Measurements from ENCODE around the gene OR2F1. TPM values are rescaled to one million over a fixed set of nuclear protein-coding genes. Genes with fewer than 3 reads are reported as not detected.

OR2F1 gene
- total and polyA plus RNA-seq, 12 donors, result 0.06 TPM; not detected in 11

GRCh38 chr7:143978585-143978984 lies 23.9 kb downstream of the OR2F1 start:
- TF ChIP-seq CTCF (IDR thresholded peaks at IDR 0.05) (no peak), POLR2A (IDR thresholded peaks at IDR 0.05) (no peak)
- 82 to 91% (median 87%) methylated on average over 2 of the region's 2 CpGs for WGBS, 4 donors
- no peaks in the 10 kb centered on the region for H3K4me1 ChIP-seq (replicated peaks in 1 of 2)
- no peak overlapping the region for H3K27ac ChIP-seq
- no peak for DNase-seq
- H3K36me3 ChIP-seq (replicated peaks in 1 of 2), result no peaks in the 10 kb centered on the region
- H3K27me3 ChIP-seq, result no peaks in the 10 kb centered on the region
- intact Hi-C loops (cut with DNase I), result no loop called here
- H3K4me3 ChIP-seq, result no peak overlapping the region
- H3K9me3 ChIP-seq (replicated peaks in 1 of 3), result no peaks in the 10 kb centered on the region

- no peak for TF ChIP-seq POLR2A (IDR thresholded peaks at IDR 0.05)
- no peak for TF ChIP-seq CTCF (IDR thresholded peaks at IDR 0.05)
- WGBS, 4 donors, result 76 to 100% (median 80%) methylated on average over 1 of the region's 1 CpG
- no peaks in the 10 kb centered on the region for H3K27me3 ChIP-seq
- no peaks in the 10 kb centered on the region for H3K36me3 ChIP-seq (replicated peaks in 1 of 2)
- no peak overlapping the region for H3K27ac ChIP-seq
- DNase-seq, result no peak
- no peak overlapping the region for H3K4me3 ChIP-seq
- H3K4me1 ChIP-seq (replicated peaks in 1 of 2), result no peaks in the 10 kb centered on the region
- intact Hi-C loops (cut with DNase I), result no loop called here
- no peaks in the 10 kb centered on the region for H3K9me3 ChIP-seq (replicated peaks in 1 of 3)
Observed at GRCh38 chr7:143979359-143979758, 24.7 kb downstream of the OR2F1 start.

- intact Hi-C loops (cut with DNase I), result no loop called here
- no peak for TF ChIP-seq POLR2A (IDR thresholded peaks at IDR 0.05)
- no peak for TF ChIP-seq CTCF (IDR thresholded peaks at IDR 0.05)
Observed at GRCh38 chr7:143979998-143980397, 25.4 kb downstream of the OR2F1 start.

GRCh38 chr7:143980746-143981510 lies 26.3 kb downstream of the OR2F1 start:
- H3K4me1 ChIP-seq (replicated peaks in 1 of 2), result no peaks in the 10 kb centered on the region
- H3K27me3 ChIP-seq, result no peaks in the 10 kb centered on the region
- TF ChIP-seq CTCF (IDR thresholded peaks at IDR 0.05) (no peak), POLR2A (IDR thresholded peaks at IDR 0.05) (no peak)
- intact Hi-C loops (cut with DNase I), result no loop called here
- H3K27ac ChIP-seq, result no peak overlapping the region
- no peak overlapping the region for H3K4me3 ChIP-seq
- no peak for DNase-seq
- 94 to 97% (median 96%) methylated on average over 10 of the region's 10 CpGs for WGBS, 4 donors
- no peaks in the 10 kb centered on the region for H3K36me3 ChIP-seq (replicated peaks in 1 of 2)
- no peaks in the 10 kb centered on the region for H3K9me3 ChIP-seq (replicated peaks in 1 of 3)

More at GRCh38 chr7:143979998-143980397, 25.4 kb downstream of the OR2F1 start:
- no peak for DNase-seq
- Histone ChIP-seq H3K9me3 (replicated peaks in 1 of 3) (no peaks in the 10 kb centered on the region), H3K4me3 (no peak overlapping the region), H3K27me3 (no peaks in the 10 kb centered on the region), H3K36me3 (replicated peaks in 1 of 2) (no peaks in the 10 kb centered on the region), H3K4me1 (replicated peaks in 1 of 2) (no peaks in the 10 kb centered on the region), H3K27ac (no peak overlapping the region)
- WGBS, 4 donors, result 58 to 74% (median 68%) methylated on average over 2 of the region's 2 CpGs
